Measurements from ENCODE around the gene CTBP2. TPM values are rescaled to one million over a fixed set of nuclear protein-coding genes. Genes with fewer than 3 reads are reported as not detected.

The CTBP2 gene
- total RNA-seq, 1 experiment from 2014 or later = 78.7 TPM

DNA sequence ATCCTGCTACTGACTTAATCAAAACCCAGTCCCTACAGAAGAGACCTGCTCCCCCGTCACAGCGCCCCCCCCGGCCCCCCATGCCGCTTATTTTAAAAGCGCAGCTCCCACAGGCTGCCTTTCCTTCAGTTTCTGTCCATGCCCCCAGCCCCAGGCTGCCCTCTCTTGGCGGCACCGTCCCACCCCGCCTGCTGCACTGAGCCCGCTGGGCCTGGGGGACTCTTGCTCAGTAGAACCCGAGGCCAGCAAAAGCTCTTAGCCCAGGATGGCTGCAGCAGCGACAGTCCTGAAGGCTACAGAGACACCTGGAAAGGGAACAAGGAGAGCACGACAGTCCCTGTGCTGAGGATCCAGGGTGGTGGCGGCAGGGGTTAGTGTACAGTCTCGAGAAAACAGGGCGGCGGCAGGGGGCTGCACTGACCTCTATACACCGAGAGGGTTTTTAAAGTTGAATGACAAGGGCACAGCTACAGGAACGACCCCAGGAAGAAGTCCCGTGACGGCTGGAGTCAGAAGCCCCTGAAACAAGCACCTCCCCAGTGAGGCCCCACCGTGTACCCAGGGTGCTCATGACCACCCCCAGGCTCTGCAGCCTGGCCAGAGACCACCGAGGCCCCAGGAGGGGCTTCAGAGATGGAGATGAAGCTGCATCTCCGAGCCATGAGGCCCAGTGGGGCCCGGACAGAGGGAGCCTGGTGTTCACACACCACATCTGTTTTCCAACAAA, 164.1 kb downstream of the CTBP2 start:
- no peak overlapping the region for H3K27ac Mint-ChIP-seq (ENCODE audit: unreplicated experiment)
- H3K4me3 Mint-ChIP-seq (ENCODE audit: low read depth, unreplicated experiment) = no peak overlapping the region
- no peaks in the 10 kb centered on the region for H3K9me3 Mint-ChIP-seq (ENCODE audit: low read depth, unreplicated experiment)
- TF ChIP-seq, protein P1, sequence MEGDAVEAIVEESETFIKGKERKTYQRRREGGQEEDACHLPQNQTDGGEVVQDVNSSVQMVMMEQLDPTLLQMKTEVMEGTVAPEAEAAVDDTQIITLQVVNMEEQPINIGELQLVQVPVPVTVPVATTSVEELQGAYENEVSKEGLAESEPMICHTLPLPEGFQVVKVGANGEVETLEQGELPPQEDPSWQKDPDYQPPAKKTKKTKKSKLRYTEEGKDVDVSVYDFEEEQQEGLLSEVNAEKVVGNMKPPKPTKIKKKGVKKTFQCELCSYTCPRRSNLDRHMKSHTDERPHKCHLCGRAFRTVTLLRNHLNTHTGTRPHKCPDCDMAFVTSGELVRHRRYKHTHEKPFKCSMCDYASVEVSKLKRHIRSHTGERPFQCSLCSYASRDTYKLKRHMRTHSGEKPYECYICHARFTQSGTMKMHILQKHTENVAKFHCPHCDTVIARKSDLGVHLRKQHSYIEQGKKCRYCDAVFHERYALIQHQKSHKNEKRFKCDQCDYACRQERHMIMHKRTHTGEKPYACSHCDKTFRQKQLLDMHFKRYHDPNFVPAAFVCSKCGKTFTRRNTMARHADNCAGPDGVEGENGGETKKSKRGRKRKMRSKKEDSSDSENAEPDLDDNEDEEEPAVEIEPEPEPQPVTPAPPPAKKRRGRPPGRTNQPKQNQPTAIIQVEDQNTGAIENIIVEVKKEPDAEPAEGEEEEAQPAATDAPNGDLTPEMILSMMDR (IDR thresholded peaks at IDR 0.05; ENCODE audit: unreplicated experiment) = no peak
- CTCF ChIA-PET = no interaction called here
- DNase-seq = no peak
- no peaks in the 10 kb centered on the region for H3K27me3 Mint-ChIP-seq (ENCODE audit: unreplicated experiment)
- intact Hi-C loops (cut with micrococcal nuclease; ENCODE audit: unreplicated experiment) = no loop called here
- peaks cover 63% of the 10 kb centered on the region for H3K36me3 Mint-ChIP-seq (ENCODE audit: insufficient read depth, unreplicated experiment)
- BruUV-seq (replicated peaks) = no TSS peak
- no peaks in the 10 kb centered on the region for H3K4me1 Mint-ChIP-seq (ENCODE audit: low read depth, unreplicated experiment)

DNA sequence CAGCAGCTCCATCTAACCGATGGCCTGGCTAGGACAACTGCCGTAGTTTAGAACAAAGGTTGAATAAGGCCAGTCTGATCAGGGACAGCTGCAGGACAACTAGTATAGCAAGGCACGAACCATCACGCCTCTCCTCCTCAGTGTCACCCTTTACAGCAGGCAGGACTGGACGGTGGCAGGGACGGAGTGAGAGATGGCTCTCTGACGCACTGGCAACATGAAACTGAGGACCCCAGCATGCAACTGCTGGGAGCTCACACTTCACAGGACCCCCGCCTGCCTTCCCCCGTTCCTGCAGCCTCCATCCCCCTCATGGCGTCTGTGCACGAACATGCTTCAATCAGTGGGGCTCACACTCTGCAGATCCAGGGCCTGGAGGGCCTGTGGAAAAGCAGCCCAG, 164.8 kb downstream of the CTBP2 start:
- Mint-ChIP-seq H3K27me3 (ENCODE audit: unreplicated experiment) (no peaks in the 10 kb centered on the region), H3K4me3 (ENCODE audit: low read depth, unreplicated experiment) (no peak overlapping the region), H3K36me3 (ENCODE audit: insufficient read depth, unreplicated experiment) (peaks cover 70% of the 10 kb centered on the region), H3K4me1 (ENCODE audit: low read depth, unreplicated experiment) (no peaks in the 10 kb centered on the region), H3K27ac (ENCODE audit: unreplicated experiment) (no peak overlapping the region), H3K9me3 (ENCODE audit: low read depth, unreplicated experiment) (no peaks in the 10 kb centered on the region)
- no peak for DNase-seq
- CTCF ChIA-PET = no interaction called here
- BruUV-seq (replicated peaks) = no TSS peak
- TF ChIP-seq, protein P1 (IDR thresholded peaks at IDR 0.05; ENCODE audit: unreplicated experiment) = no peak
- intact Hi-C loops (cut with micrococcal nuclease; ENCODE audit: unreplicated experiment) = no loop called here

DNA sequence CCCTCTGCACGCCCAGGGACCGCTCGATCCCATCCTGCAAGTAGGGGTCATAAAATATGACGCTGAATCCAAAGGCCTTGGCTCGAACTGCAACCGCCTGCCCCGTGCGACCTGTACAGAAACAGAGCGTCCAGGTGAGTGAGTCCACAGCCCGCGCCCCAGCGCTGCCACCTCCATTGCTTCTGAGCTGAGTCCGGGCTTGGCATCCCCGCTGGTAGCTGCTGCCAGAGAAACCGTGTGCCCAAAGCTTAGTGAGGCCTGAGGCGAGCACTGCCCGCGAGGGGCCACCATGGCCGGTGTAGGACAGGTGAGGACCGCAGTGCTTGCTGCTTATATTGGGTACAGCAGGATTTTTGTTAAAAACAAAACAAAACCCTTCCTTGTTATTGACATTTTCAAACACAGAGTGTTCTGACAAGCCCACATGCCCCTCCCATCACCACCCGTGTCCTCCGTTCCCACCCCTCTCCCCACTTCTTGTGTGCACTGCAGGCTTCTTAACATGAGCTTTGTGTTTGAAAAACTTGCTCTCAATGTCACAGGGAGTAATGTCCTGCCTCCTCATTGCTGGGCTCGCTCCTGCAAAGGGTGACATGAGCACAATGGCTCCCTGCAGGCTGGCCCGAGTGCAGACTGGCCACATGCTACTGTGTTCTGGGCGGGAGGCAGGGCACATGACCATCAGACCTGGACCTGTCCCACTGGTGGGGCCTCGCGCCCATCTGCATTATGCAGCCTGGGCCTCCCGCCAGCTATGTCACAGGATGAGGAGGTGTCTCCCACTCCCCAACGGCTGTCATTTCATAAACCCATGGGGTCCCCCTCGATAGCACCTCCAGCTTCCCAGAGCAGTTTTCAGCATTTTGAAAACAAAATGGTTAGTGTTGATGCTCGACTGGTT, 165.5 kb downstream of the CTBP2 start:
- CTCF ChIA-PET = interaction anchor here (0.7 kb wide), 1 partner anchor 393 kb away, joined by 3 read pairs; no protein-coding TSS in a partner anchor
- no TSS peak for BruUV-seq (replicated peaks)

DNA sequence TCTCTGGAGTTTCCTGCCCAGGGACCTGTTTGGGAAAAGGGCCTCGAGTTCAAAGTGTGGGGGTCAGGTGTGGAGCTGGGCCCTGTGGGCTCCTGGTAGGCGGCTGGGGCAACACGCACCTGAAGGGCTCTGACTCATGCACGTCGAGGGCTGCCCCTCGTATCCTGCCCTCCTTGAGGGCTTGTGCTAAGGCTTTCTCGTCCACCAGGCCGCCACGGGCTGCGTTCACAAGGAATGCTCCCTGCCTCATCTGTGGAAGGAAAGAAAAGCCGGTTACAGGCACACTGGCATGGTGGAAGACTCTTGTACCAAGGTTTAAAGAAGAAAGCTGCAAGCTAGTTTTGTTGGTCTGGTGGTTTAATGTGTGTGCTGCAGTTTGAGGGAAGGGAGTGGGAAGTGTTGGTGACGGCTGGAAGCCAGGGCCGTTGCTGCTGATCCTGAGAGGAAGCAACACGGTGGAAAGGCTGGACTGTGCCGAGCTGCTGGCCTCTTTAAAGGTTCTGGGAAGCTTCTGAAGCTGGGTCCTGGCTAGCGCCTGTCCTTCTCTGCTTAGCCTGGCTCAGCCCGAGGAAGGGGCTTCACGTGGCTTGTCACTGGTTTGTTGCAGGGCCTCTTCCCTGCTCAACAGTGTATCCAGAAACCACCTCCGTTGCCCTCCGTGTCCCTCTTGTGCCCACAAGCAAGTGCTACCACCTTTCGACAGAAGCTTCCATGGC, 166.5 kb downstream of the CTBP2 start:
- no peaks in the 10 kb centered on the region for H3K9me3 Mint-ChIP-seq (ENCODE audit: low read depth, unreplicated experiment)
- CTCF ChIA-PET = no interaction called here
- H3K4me3 Mint-ChIP-seq (ENCODE audit: low read depth, unreplicated experiment) = no peak overlapping the region
- H3K27me3 Mint-ChIP-seq (ENCODE audit: unreplicated experiment) = no peaks in the 10 kb centered on the region
- BruUV-seq (replicated peaks) = no TSS peak
- H3K4me1 Mint-ChIP-seq (ENCODE audit: low read depth, unreplicated experiment) = no peaks in the 10 kb centered on the region
- H3K27ac Mint-ChIP-seq (ENCODE audit: unreplicated experiment) = no peak overlapping the region
- intact Hi-C loops (cut with micrococcal nuclease; ENCODE audit: unreplicated experiment) = no loop called here
- DNase-seq = no peak
- TF ChIP-seq, protein P1 (IDR thresholded peaks at IDR 0.05; ENCODE audit: unreplicated experiment) = no peak
- peaks cover 77% of the 10 kb centered on the region for H3K36me3 Mint-ChIP-seq (ENCODE audit: insufficient read depth, unreplicated experiment)

More for the DNA sequence above, 165.5 kb downstream of the CTBP2 start:
- H3K4me3 Mint-ChIP-seq (ENCODE audit: low read depth, unreplicated experiment) = no peak overlapping the region
- H3K9me3 Mint-ChIP-seq (ENCODE audit: low read depth, unreplicated experiment) = no peaks in the 10 kb centered on the region
- H3K4me1 Mint-ChIP-seq (ENCODE audit: low read depth, unreplicated experiment) = no peaks in the 10 kb centered on the region
- no peak overlapping the region for H3K27ac Mint-ChIP-seq (ENCODE audit: unreplicated experiment)
- DNase-seq = no peak
- TF ChIP-seq, protein P1 (IDR thresholded peaks at IDR 0.05; ENCODE audit: unreplicated experiment) = no peak
- intact Hi-C loops (cut with micrococcal nuclease; ENCODE audit: unreplicated experiment) = no loop called here
- H3K27me3 Mint-ChIP-seq (ENCODE audit: unreplicated experiment) = no peaks in the 10 kb centered on the region
- peaks cover 71% of the 10 kb centered on the region for H3K36me3 Mint-ChIP-seq (ENCODE audit: insufficient read depth, unreplicated experiment)

Measured in Calu3 (cell line).